Endodermal cell (in vitro differentiated cells): ENCODE data around the gene MAPK8. TPM values are rescaled to one million over a fixed set of nuclear protein-coding genes. Genes with fewer than 3 reads are reported as not detected.

ENCODE experiments used
- DNase-seq: peaks from one replicate; pipeline ENCODE4 v3.0.0-alpha.2; 2017
- H3K27ac ChIP-seq: 2 replicates; pipeline ENCODE4 v1.5.1; 2013; ENCODE audit warnings: mild to moderate bottlenecking, low read depth, low read length, moderate library complexity
- H3K27me3 ChIP-seq: 2 replicates; pipeline ENCODE4 v1.6.1; 2013; ENCODE audit warnings: mild to moderate bottlenecking, low read length, moderate library complexity; ENCODE audit not compliant: insufficient read depth, control insufficient read depth, poor library complexity, severe bottlenecking
- H3K36me3 ChIP-seq: 2 replicates; pipeline ENCODE4 v1.7.0; 2013; ENCODE audit warnings: mild to moderate bottlenecking, low read length, moderate library complexity; ENCODE audit not compliant: control insufficient read depth, insufficient read depth
- H3K4me1 ChIP-seq: one replicate; pipeline ENCODE4 v1.7.0; 2013; ENCODE audit warnings: low read length; ENCODE audit not compliant: control insufficient read depth, insufficient read depth
- H3K4me3 ChIP-seq: 2 replicates; pipeline ENCODE4 v1.5.1; 2013; ENCODE audit warnings: mild to moderate bottlenecking, low read length, moderate library complexity
- H3K9ac ChIP-seq: 2 replicates; pipeline ENCODE4 v1.6.1; 2013; ENCODE audit warnings: mild to moderate bottlenecking, low read length, moderate library complexity; ENCODE audit not compliant: poor library complexity, severe bottlenecking; ENCODE audit errors: extremely low read depth
- H3K9me3 ChIP-seq: 2 replicates; pipeline ENCODE4 v1.6.1; 2013; ENCODE audit warnings: mild to moderate bottlenecking, low read length, moderate library complexity; ENCODE audit not compliant: control insufficient read depth
- H3K27ac Mint-ChIP-seq: 2 replicates; pipeline ENCODE4 v1.8.0; 2020; ENCODE audit warnings: mixed read lengths
- H3K27me3 Mint-ChIP-seq: 2 replicates; pipeline ENCODE4 v1.8.0; 2021; ENCODE audit warnings: mild to moderate bottlenecking, mixed read lengths; ENCODE audit not compliant: insufficient read depth
- H3K36me3 Mint-ChIP-seq: 2 replicates; pipeline ENCODE4 v1.8.0; 2020; ENCODE audit warnings: low read depth, mixed read lengths
- H3K4me1 Mint-ChIP-seq: 2 replicates; pipeline ENCODE4 v1.8.0; 2020; ENCODE audit warnings: mixed read lengths
- H3K4me3 Mint-ChIP-seq: 2 replicates; pipeline ENCODE4 v1.8.0; 2020; ENCODE audit warnings: mild to moderate bottlenecking, moderate library complexity, mixed read lengths
- H3K9me3 Mint-ChIP-seq: 2 replicates; pipeline ENCODE4 v1.8.0; 2020; ENCODE audit warnings: mild to moderate bottlenecking, mixed read lengths
- WGBS, 2 experiments: methylation state at CpG; one replicate each; pipeline versions ENCODE4 v1.1.5 to v1.1.7; 2013; ENCODE audit warnings: missing lambda C conversion rate in 2 of 2, mixed read lengths in 1 of 2; ENCODE audit not compliant: insufficient coverage in 1 of 2, insufficient read length in 1 of 2; 5-methylcytosine and 5-hydroxymethylcytosine counted together
- total RNA-seq, 2 donors: library from RNA; stranded (reverse); fragmentation: NEBNext Ultra II Directional in 1 of 2; extraction: Animal tissue kit (Norgen Biotek cat#: 25700) in 1 of 2; gene quantifications; 2 replicates in 1 of 2; 3 replicates in 1 of 2; pipeline ENCODE4 v1.2.1, GENCODE V29; 2021
- TF ChIP-seq, protein P1 (sequence below): fragments of 200-600 bp; sonication (generic); conservative IDR thresholded peaks from 2 replicates; pipeline ENCODE4 v1.5.0; 2021; ENCODE audit warnings: antibody characterized with exemption, mild to moderate bottlenecking

Gene MAPK8
- total RNA-seq, 2 donors from 2014 or later = 84.2 to 146 TPM

DNA sequence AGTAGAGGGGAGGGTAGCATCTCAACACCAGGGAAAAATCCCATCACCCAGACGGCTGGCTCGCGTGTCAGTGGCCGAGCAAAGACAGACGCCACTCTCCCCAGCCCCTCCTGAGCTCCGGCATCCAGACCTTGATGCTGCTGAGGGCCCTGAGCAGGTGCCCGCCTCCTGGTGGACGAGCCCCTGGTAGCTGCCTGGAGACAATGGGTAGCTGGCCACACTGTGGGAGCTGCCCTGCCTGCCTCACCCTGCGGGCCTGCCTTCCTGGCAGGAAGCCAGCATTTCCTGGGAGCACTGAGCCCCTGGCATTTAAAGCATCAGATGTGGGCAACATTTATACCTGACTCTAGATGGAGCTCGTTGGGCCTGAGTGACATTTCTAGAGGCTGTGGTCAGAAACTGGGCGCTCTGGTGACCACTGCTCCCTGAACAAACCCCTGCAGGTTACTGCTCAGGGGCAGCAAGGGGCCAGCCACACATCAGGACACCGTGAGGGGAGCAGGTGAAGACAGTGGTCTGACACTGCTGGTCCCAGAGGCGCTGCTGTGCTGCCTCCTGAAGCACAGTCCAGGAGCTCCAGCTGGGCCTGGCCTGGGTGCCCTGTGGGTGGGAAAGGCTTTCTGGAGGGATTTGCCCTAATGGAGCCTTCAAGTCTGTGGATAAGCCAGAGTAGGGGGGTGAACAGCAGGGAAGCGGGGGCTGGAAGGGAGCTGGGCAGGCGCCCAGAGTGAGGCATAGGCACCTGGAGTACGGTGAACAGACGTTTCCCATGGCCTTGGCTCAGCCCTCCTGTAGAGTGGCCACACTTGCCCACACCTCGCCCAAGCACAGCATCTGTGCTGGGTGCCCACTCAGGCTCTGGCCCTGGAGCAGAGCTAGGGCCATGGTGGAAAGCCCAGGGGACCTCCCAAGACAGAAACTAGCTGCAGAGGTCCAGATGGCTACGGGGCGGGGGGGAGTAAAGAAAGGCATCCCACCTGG, 138.7 kb downstream of the MAPK8 start:
- H3K27ac ChIP-seq = peak overlapping the region; percentile 52
- H3K9me3 ChIP-seq = no peaks in the 10 kb centered on the region
- peaks cover 21% of the 10 kb centered on the region for H3K36me3 Mint-ChIP-seq
- no peaks in the 10 kb centered on the region for H3K9me3 Mint-ChIP-seq
- peak; percentile 82 for DNase-seq
- no peaks in the 10 kb centered on the region for H3K36me3 ChIP-seq
- peaks cover 20% of the 10 kb centered on the region for H3K4me1 ChIP-seq
- TF ChIP-seq, protein P1, sequence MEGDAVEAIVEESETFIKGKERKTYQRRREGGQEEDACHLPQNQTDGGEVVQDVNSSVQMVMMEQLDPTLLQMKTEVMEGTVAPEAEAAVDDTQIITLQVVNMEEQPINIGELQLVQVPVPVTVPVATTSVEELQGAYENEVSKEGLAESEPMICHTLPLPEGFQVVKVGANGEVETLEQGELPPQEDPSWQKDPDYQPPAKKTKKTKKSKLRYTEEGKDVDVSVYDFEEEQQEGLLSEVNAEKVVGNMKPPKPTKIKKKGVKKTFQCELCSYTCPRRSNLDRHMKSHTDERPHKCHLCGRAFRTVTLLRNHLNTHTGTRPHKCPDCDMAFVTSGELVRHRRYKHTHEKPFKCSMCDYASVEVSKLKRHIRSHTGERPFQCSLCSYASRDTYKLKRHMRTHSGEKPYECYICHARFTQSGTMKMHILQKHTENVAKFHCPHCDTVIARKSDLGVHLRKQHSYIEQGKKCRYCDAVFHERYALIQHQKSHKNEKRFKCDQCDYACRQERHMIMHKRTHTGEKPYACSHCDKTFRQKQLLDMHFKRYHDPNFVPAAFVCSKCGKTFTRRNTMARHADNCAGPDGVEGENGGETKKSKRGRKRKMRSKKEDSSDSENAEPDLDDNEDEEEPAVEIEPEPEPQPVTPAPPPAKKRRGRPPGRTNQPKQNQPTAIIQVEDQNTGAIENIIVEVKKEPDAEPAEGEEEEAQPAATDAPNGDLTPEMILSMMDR = peak; percentile 56
- H3K27me3 Mint-ChIP-seq = peaks cover 50% of the 10 kb centered on the region
- 86 to 87% methylated on average over 10 to 20 of the region's 20 CpGs for WGBS, 2 experiments
- H3K4me3 Mint-ChIP-seq = no peak overlapping the region
- peaks cover 34% of the 10 kb centered on the region for H3K4me1 Mint-ChIP-seq
- peak overlapping the region; percentile 76 for H3K27ac Mint-ChIP-seq
- no peak overlapping the region for H3K9ac ChIP-seq
- H3K27me3 ChIP-seq = peaks cover 12% of the 10 kb centered on the region
- no peak overlapping the region for H3K4me3 ChIP-seq

DNA sequence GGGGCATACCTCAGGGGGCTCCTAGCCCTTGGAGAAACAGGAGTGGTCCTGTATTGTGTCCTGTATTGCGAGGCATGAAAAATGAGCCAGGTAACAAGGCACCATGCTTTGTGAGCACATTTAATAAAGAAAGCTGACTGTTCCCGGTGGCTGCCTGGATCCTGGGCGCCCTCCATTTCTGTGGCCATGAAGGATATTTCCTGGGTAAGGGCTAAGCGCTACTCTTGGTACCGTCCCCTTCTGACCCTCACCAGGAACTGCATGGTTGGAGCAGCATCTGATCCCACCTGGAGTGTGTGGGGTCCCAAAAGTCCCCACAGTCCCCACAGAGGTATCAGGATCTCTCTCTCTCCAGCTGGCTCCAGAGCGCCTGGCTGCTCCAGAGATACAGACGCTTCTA, 139.5 kb downstream of the MAPK8 start:
- H3K27ac Mint-ChIP-seq = no peak overlapping the region
- no peak for DNase-seq
- 84 to 85% methylated on average over 5 to 7 of the region's 7 CpGs for WGBS, 2 experiments
- no peaks in the 10 kb centered on the region for H3K9me3 ChIP-seq
- H3K36me3 Mint-ChIP-seq = peaks cover 21% of the 10 kb centered on the region
- TF ChIP-seq, protein P1 = no peak
- no peak overlapping the region for H3K9ac ChIP-seq
- no peak overlapping the region for H3K27ac ChIP-seq
- H3K27me3 ChIP-seq = peaks cover 12% of the 10 kb centered on the region
- H3K36me3 ChIP-seq = no peaks in the 10 kb centered on the region
- peaks cover 34% of the 10 kb centered on the region for H3K4me1 Mint-ChIP-seq
- no peaks in the 10 kb centered on the region for H3K9me3 Mint-ChIP-seq
- no peak overlapping the region for H3K4me3 Mint-ChIP-seq
- no peak overlapping the region for H3K4me3 ChIP-seq
- H3K27me3 Mint-ChIP-seq = peaks cover 50% of the 10 kb centered on the region
- H3K4me1 ChIP-seq = peaks cover 20% of the 10 kb centered on the region

DNA sequence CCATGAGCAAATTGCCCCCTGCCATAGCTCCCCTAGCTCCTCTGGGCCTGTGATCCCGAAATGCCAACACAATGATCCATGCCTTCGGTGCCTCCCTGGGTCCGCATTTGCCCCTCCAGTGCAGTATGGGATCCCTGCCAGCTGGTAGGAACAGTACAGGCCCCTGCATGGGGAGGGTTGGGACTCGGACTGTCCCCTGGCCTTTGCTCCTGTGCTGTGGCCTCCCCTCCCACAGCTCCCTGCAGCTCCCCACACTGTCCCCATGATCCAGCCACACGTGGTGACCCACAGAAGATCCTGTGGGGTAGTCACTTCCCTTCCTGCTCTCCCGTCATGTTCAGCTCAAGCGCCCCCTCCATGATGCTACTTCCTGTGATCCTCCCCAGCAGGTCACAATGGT, 140.3 kb downstream of the MAPK8 start:
- Mint-ChIP-seq H3K4me3 (no peak overlapping the region), H3K27ac (no peak overlapping the region), H3K27me3 (peaks cover 50% of the 10 kb centered on the region), H3K9me3 (no peaks in the 10 kb centered on the region), H3K36me3 (peaks cover 19% of the 10 kb centered on the region), H3K4me1 (peaks cover 34% of the 10 kb centered on the region)
- H3K4me3 ChIP-seq = no peak overlapping the region
- TF ChIP-seq, protein P1 = no peak
- peaks cover 12% of the 10 kb centered on the region for H3K27me3 ChIP-seq
- H3K4me1 ChIP-seq = peaks cover 20% of the 10 kb centered on the region
- DNase-seq = no peak
- no peak overlapping the region for H3K27ac ChIP-seq
- H3K36me3 ChIP-seq = no peaks in the 10 kb centered on the region
- H3K9ac ChIP-seq = no peak overlapping the region
- H3K9me3 ChIP-seq = no peaks in the 10 kb centered on the region
- WGBS, 2 experiments = 90 to 100% methylated on average over 2 to 7 of the region's 7 CpGs
